Left ventricle myocardium inferior (tissue), 1 donor: ENCODE data around the gene PLA2R1. TPM values are rescaled to one million over a fixed set of nuclear protein-coding genes. Genes with fewer than 3 reads are reported as not detected.

Experiments
- DNase-seq: peaks from one replicate; pipeline ENCODE4 v3.0.0-alpha.2; 2020
- H3K27ac ChIP-seq: fragments of 200-600 bp; replicated peaks from 2 replicates; pipeline ENCODE4 v1.8.0; 2021
- H3K27me3 ChIP-seq: fragments of 200-600 bp; 2 replicates; pipeline ENCODE4 v1.8.0; 2021; ENCODE audit warnings: low read depth
- H3K36me3 ChIP-seq: fragments of 200-600 bp; 2 replicates; pipeline ENCODE4 v1.8.0; 2021
- H3K4me1 ChIP-seq: fragments of 200-600 bp; 2 replicates; pipeline ENCODE4 v1.8.0; 2021
- H3K4me3 ChIP-seq: fragments of 200-600 bp; 2 replicates; pipeline ENCODE4 v1.8.0; 2021; ENCODE audit warnings: mild to moderate bottlenecking, moderate library complexity
- H3K9me3 ChIP-seq: fragments of 200-600 bp; replicated peaks from 2 replicates; pipeline ENCODE4 v1.8.0; 2021
- CTCF ChIP-seq: fragments of 200-600 bp; IDR thresholded peaks from 2 replicates; pipeline ENCODE4 v1.8.0; 2021; ENCODE audit warnings: antibody characterized with exemption, mild to moderate bottlenecking, borderline replicate concordance
- intact Hi-C: fragments of 100-400 bp; cut with micrococcal nuclease; formaldehyde crosslinking; loops from one replicate; pipeline ENCODE4 v1.11.0; 2022
- total RNA-seq: library from RNA; stranded (reverse); fragmentation: NEBNext Ultra II Directional; extraction: Animal tissue kit (Norgen Biotek cat#: 25700); gene quantifications from one replicate; pipeline ENCODE4 v1.2.1, GENCODE V29; 2021
- donor health status: DM: no; HTN: yes; CAD: no; lungs with severe emphysema.

Gene PLA2R1
- total RNA-seq, 1 donor from 2014 or later: 2.3 TPM

GRCh38 chr2:159905926-159906714 is 156.3 kb downstream of the PLA2R1 start:
- H3K4me1 ChIP-seq: peaks cover 16% of the 10 kb centered on the region
- no peaks in the 10 kb centered on the region for H3K9me3 ChIP-seq
- H3K27me3 ChIP-seq: peaks cover 17% of the 10 kb centered on the region
- no peak for DNase-seq
- TF ChIP-seq CTCF: no peak
- no peak overlapping the region for H3K27ac ChIP-seq
- H3K36me3 ChIP-seq: no peaks in the 10 kb centered on the region
- H3K4me3 ChIP-seq: no peak overlapping the region
- intact Hi-C loops: no loop called here

GRCh38 chr2:159904959-159905305 is 157.5 kb downstream of the PLA2R1 start:
- TF ChIP-seq CTCF: no peak
- H3K4me3 ChIP-seq: peak overlapping the region; percentile 69
- no peak overlapping the region for H3K27ac ChIP-seq
- H3K27me3 ChIP-seq: peaks cover 17% of the 10 kb centered on the region
- DNase-seq: peak; percentile 33
- peaks cover 16% of the 10 kb centered on the region for H3K4me1 ChIP-seq
- intact Hi-C loops: no loop called here
- H3K36me3 ChIP-seq: no peaks in the 10 kb centered on the region
- H3K9me3 ChIP-seq: no peaks in the 10 kb centered on the region

- intact Hi-C loops: no loop called here
- Histone ChIP-seq H3K4me1 (peaks cover 16% of the 10 kb centered on the region), H3K27me3 (peaks cover 17% of the 10 kb centered on the region), H3K9me3 (no peaks in the 10 kb centered on the region), H3K27ac (peak within 1 kb of the TSS; percentile 32), H3K36me3 (no peaks in the 10 kb centered on the region), H3K4me3 (peak within 1 kb of the TSS; percentile 69)
- peak; percentile 37 for DNase-seq
- no peak for TF ChIP-seq CTCF
Measured at GRCh38 chr2:159904127-159904958, 158.1 kb downstream of the PLA2R1 start, which contains the start of gene LY75. TSS of gene LY75 (minus strand) at chr2:159904756.

GRCh38 chr2:159903443-159904126 is 158.8 kb downstream of the PLA2R1 start:
- Histone ChIP-seq H3K9me3 (no peaks in the 10 kb centered on the region), H3K4me3 (peak overlapping the region; percentile 69), H3K4me1 (peaks cover 16% of the 10 kb centered on the region), H3K36me3 (no peaks in the 10 kb centered on the region), H3K27ac (peak overlapping the region; percentile 32), H3K27me3 (peaks cover 17% of the 10 kb centered on the region)
- DNase-seq: no peak
- no peak for TF ChIP-seq CTCF
- intact Hi-C loops: no loop called here

GRCh38 chr2:159902722-159903121 is 159.7 kb downstream of the PLA2R1 start:
- no peak for DNase-seq
- no peak for TF ChIP-seq CTCF
- H3K4me1 ChIP-seq: peaks cover 16% of the 10 kb centered on the region
- no peaks in the 10 kb centered on the region for H3K9me3 ChIP-seq
- intact Hi-C loops: no loop called here
- no peak overlapping the region for H3K27ac ChIP-seq
- no peaks in the 10 kb centered on the region for H3K36me3 ChIP-seq
- no peak overlapping the region for H3K4me3 ChIP-seq
- peaks cover 17% of the 10 kb centered on the region for H3K27me3 ChIP-seq
